ENCODE results near the gene PDE9A. TPM values are rescaled to one million over a fixed set of nuclear protein-coding genes. Genes with fewer than 3 reads are reported as not detected.

PDE9A gene
- total RNA-seq, 2 experiments from 2014 or later, result 6.5 to 7.7 TPM

DNA sequence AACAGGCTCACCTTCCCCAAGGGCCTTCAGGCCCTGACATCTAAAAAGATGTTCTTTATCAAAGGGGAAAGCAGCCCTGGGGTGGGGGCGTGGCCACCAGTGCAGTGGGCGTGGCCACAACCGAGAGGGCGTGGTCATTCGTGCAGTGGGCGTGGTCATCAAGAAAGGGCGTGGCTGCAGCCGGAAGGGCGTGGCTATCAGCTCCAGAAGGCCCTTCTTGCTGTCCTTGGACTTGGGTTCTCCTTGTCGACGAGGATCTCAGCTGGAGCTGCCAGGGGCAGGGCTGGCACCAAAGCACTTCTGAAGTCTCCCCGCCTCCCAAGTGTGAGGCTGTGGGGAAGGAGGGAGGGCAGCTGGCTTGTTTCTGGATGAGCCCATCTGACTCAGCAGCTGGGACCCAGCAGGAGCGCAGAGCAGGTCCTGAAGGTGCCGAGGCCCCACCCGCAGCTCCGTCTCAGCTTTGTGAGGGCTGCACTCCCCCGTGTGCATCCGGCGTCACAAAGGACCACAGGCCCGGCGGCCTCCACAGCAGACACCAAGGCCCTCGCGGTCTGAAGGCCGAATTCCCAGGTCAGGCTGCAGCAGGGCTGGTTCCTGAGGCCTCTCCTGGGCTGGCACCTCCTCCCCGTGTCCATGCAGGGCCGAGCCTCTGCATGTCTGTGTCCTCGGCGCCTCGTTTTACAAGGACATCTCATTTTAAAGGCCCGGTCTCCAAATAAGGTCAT lies 12.8 kb downstream of the PDE9A start:
- no peak overlapping the region for H3K27ac Mint-ChIP-seq
- H3K9me3 Mint-ChIP-seq, result no peaks in the 10 kb centered on the region
- no peak overlapping the region for H3K4me3 Mint-ChIP-seq
- H3K36me3 Mint-ChIP-seq, result no peaks in the 10 kb centered on the region
- H3K4me1 Mint-ChIP-seq, result no peaks in the 10 kb centered on the region
- no peaks in the 10 kb centered on the region for H3K27me3 Mint-ChIP-seq
- peak; percentile 36 for DNase-seq

GRCh38 chr21:42666925-42667324 lies 13.5 kb downstream of the PDE9A start:
- Mint-ChIP-seq H3K27ac (no peak overlapping the region), H3K9me3 (no peaks in the 10 kb centered on the region), H3K4me3 (no peak overlapping the region), H3K27me3 (no peaks in the 10 kb centered on the region), H3K36me3 (no peaks in the 10 kb centered on the region), H3K4me1 (no peaks in the 10 kb centered on the region)
- no peak for DNase-seq

DNA sequence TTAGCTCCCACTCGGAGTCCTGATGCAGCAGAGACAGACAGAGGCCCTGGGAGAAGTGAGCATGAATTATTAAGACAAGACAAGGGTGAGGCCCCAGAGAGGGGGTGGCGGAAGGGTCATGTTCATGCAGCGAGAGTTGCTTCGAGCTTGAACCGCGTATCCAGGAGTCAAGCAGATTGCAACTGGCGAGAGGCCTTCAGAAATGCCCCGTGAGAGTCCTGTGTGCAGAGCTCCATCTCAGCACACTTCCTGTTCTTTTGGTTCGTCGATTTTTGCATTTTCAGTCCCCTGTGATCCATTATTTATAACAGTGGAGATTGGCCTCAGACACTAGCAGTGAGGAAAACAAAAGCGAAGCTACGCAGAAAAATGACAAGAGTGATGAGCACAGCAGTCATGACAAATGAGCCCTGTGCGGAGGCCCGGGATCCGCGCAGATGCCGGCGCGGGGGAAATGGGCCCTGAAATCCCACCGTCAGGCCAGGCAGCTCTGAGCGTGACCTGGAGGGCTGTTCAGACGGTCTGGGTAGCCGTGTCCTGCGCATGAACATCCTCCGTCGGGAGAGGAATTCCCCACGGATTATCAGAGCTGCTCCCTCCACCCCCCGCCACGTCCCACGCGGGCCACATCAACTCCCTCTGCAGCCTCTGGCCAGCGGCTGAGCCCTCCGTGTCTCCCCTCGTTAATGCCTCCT lies 15.0 kb downstream of the PDE9A start:
- Mint-ChIP-seq H3K27me3 (no peaks in the 10 kb centered on the region), H3K36me3 (no peaks in the 10 kb centered on the region), H3K9me3 (no peaks in the 10 kb centered on the region), H3K27ac (no peak overlapping the region), H3K4me3 (no peak overlapping the region), H3K4me1 (no peaks in the 10 kb centered on the region)
- no peak for DNase-seq

- Mint-ChIP-seq H3K36me3 (no peaks in the 10 kb centered on the region), H3K4me1 (no peaks in the 10 kb centered on the region), H3K27ac (no peak overlapping the region), H3K4me3 (no peak overlapping the region), H3K27me3 (no peaks in the 10 kb centered on the region), H3K9me3 (no peaks in the 10 kb centered on the region)
- no peak for DNase-seq
Measured at GRCh38 chr21:42669041-42669440, 15.6 kb downstream of the PDE9A start.

GRCh38 chr21:42670058-42670880 lies 16.8 kb downstream of the PDE9A start:
- Mint-ChIP-seq H3K27ac (no peak overlapping the region), H3K9me3 (no peaks in the 10 kb centered on the region), H3K4me3 (no peak overlapping the region), H3K27me3 (no peaks in the 10 kb centered on the region), H3K4me1 (no peaks in the 10 kb centered on the region), H3K36me3 (no peaks in the 10 kb centered on the region)
- DNase-seq, result no peak

GRCh38 chr21:42670884-42671283 lies 17.5 kb downstream of the PDE9A start:
- Mint-ChIP-seq H3K36me3 (no peaks in the 10 kb centered on the region), H3K9me3 (no peaks in the 10 kb centered on the region), H3K4me3 (no peak overlapping the region), H3K27me3 (no peaks in the 10 kb centered on the region), H3K27ac (no peak overlapping the region), H3K4me1 (no peaks in the 10 kb centered on the region)
- no peak for DNase-seq

- Mint-ChIP-seq H3K27ac (no peak overlapping the region), H3K9me3 (no peaks in the 10 kb centered on the region), H3K27me3 (no peaks in the 10 kb centered on the region), H3K4me1 (no peaks in the 10 kb centered on the region), H3K36me3 (no peaks in the 10 kb centered on the region), H3K4me3 (no peak overlapping the region)
- DNase-seq, result no peak
Measured at GRCh38 chr21:42671778-42672593, 18.6 kb downstream of the PDE9A start.

- Mint-ChIP-seq H3K36me3 (no peaks in the 10 kb centered on the region), H3K4me3 (no peak overlapping the region), H3K27ac (no peak overlapping the region), H3K4me1 (peaks cover 7% of the 10 kb centered on the region), H3K27me3 (no peaks in the 10 kb centered on the region), H3K9me3 (no peaks in the 10 kb centered on the region)
- no peak for DNase-seq
Measured at GRCh38 chr21:42672699-42673458, 19.5 kb downstream of the PDE9A start.

- H3K4me1 Mint-ChIP-seq, result peaks cover 16% of the 10 kb centered on the region
- H3K27ac Mint-ChIP-seq, result no peak overlapping the region
- no peak for DNase-seq
Measured at GRCh38 chr21:42673633-42674328, 20.4 kb downstream of the PDE9A start.

DNA sequence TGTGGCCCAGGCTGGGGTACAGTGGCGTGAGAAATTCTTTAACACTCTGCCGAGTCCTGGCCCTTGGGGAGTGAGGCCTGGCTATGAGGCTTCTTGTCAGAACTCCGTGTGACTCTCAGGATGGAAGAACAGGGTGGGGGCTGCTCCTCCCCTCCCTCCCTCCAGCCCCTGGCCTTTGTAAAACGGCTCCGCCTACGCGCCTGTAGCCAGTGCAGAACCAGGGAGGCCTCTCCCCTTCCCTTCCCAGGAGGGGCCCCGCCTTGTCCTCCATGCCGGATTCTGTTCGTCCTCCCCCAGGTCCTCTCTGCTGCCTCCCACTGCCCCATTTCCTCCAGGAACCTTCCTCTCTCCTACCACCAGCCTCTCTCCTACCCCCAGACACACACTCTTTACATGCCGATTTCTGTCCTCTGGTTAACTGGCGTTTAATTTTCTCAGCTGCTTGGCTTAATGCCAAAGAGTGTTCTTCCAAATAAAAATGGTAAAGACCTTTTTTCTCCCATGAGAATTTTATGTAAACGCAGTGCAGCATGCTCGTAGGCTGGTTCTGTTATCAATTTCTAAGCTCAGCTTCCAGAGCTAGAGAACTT lies 21.0 kb downstream of the PDE9A start:
- Mint-ChIP-seq H3K4me1 (peaks cover 18% of the 10 kb centered on the region), H3K36me3 (no peaks in the 10 kb centered on the region), H3K27me3 (no peaks in the 10 kb centered on the region)

More at GRCh38 chr21:42673633-42674328, 20.4 kb downstream of the PDE9A start:
- Mint-ChIP-seq H3K36me3 (no peaks in the 10 kb centered on the region), H3K27me3 (no peaks in the 10 kb centered on the region), H3K4me3 (no peak overlapping the region), H3K9me3 (no peaks in the 10 kb centered on the region)

DNA sequence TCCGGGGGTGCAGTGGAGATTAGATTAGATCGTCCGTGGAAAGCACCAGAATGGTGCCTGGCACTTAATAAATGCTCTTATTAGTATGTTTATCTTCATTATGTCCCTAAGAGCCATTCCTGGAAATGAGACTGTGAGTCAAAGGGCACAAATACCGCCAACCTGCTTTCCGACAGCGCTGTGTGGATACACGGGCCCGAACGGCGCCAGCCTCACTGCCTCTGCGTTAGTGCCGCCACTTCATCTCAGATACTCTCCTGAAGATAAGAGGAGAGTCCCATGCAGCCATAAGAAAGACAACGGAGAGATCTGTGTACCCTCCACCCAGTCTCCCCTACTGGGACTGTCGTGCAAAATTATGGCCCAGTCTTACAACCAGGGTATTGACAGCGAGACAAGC lies 22.0 kb downstream of the PDE9A start:
- Mint-ChIP-seq H3K9me3 (no peaks in the 10 kb centered on the region), H3K27ac (no peak overlapping the region), H3K4me1 (peaks cover 18% of the 10 kb centered on the region), H3K27me3 (no peaks in the 10 kb centered on the region), H3K36me3 (no peaks in the 10 kb centered on the region), H3K4me3 (no peak overlapping the region)
- DNase-seq, result no peak

More for the DNA sequence above, 21.0 kb downstream of the PDE9A start:
- DNase-seq, result no peak
- Mint-ChIP-seq H3K27ac (no peak overlapping the region), H3K9me3 (no peaks in the 10 kb centered on the region), H3K4me3 (no peak overlapping the region)

DNA sequence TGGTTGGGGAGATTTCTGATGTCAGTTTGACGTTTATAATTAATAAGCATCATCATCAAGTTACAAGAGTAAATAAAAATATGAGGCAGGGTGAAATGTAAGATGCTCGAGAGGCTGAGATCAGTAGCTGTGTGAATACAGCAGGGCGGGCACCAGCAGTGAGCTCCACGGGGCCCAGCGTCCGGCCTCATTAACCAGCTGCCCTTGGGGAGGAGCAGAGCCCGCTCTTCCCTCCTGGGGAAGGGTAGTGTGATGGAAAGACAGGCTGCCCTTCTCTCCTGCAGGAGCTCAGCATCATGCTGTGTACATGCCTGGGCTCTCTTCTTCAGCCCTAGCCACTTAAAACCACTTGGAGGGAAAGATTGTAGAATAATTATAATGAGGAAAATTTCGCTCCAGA lies 23.4 kb downstream of the PDE9A start:
- no peak overlapping the region for H3K4me3 Mint-ChIP-seq
- no peaks in the 10 kb centered on the region for H3K36me3 Mint-ChIP-seq
- peaks cover 27% of the 10 kb centered on the region for H3K4me1 Mint-ChIP-seq
- DNase-seq, result no peak
- H3K9me3 Mint-ChIP-seq, result no peaks in the 10 kb centered on the region
- no peaks in the 10 kb centered on the region for H3K27me3 Mint-ChIP-seq
- no peak overlapping the region for H3K27ac Mint-ChIP-seq
